Activated T-helper 17 cell treated with anti-CD3 and anti-CD28 coated beads, Interleukin-2, amount 50 U/mL, for 72 hours (primary cell): ENCODE results near the gene ZNF619. TPM values are rescaled to one million over a fixed set of nuclear protein-coding genes. Genes with fewer than 3 reads are reported as not detected.
"Not testable (repeated sequence)": the region's sequence is repeated elsewhere in the genome, so short reads cannot be mapped to it uniquely, and the experiment has no call there.

Experiments
- ATAC-seq: fragments of 150-1000 bp; cut with Tn5 transposase; replicated peaks from 2 replicates; pipeline ENCODE4 v1.10.0; 2021; ENCODE audit warnings: mild to moderate bottlenecking, moderate library complexity
- H3K27ac Mint-ChIP-seq: one replicate; pipeline ENCODE4 v1.8.0; 2022; ENCODE audit warnings: mixed read lengths
- H3K27me3 Mint-ChIP-seq: one replicate; pipeline ENCODE4 v1.8.0; 2022; ENCODE audit warnings: mixed read lengths
- H3K36me3 Mint-ChIP-seq: one replicate; pipeline ENCODE4 v1.8.0; 2022; ENCODE audit warnings: low read depth, mild to moderate bottlenecking, mixed read lengths
- H3K4me1 Mint-ChIP-seq: one replicate; pipeline ENCODE4 v1.8.0; 2022; ENCODE audit warnings: mixed read lengths
- H3K4me3 Mint-ChIP-seq: one replicate; pipeline ENCODE4 v1.8.0; 2022; ENCODE audit warnings: mild to moderate bottlenecking, mixed read lengths
- H3K9me3 Mint-ChIP-seq: one replicate; pipeline ENCODE4 v1.8.0; 2022; ENCODE audit warnings: mixed read lengths
- total RNA-seq, 2 donors: library from RNA; stranded (reverse); gene quantifications; one replicate each; pipeline ENCODE4 v1.2.3, GENCODE V29; 2022

ZNF619 gene
- total RNA-seq, 2 donors from 2014 or later, result 1.5 to 2.5 TPM

- Mint-ChIP-seq H3K27me3 (no peaks in the 10 kb centered on the region), H3K9me3 (no peaks in the 10 kb centered on the region), H3K27ac (peak within 1 kb of the TSS; percentile 92), H3K4me3 (peak within 1 kb of the TSS; percentile 91), H3K4me1 (peaks cover 16% of the 10 kb centered on the region), H3K36me3 (peaks cover 57% of the 10 kb centered on the region)
- ATAC-seq, result peak; percentile 77
These were observed 19.7 kb upstream of the ZNF619 start, which contains the start of gene RPL14 for GRCh38 chr3:40456940-40457823. TSS of gene RPL14 (plus strand) at chr3:40457339. CDS start at chr3:40457472, 133 bp downstream.

GRCh38 chr3:40458473-40458872 lies 18.4 kb upstream of the ZNF619 start:
- H3K9me3 Mint-ChIP-seq, result no peaks in the 10 kb centered on the region
- H3K27me3 Mint-ChIP-seq, result no peaks in the 10 kb centered on the region
- peak overlapping the region; percentile 92 for H3K27ac Mint-ChIP-seq
- H3K4me1 Mint-ChIP-seq, result peaks cover 13% of the 10 kb centered on the region
- ATAC-seq, result no peak
- H3K36me3 Mint-ChIP-seq, result peaks cover 70% of the 10 kb centered on the region
- H3K4me3 Mint-ChIP-seq, result peak overlapping the region; percentile 91

- Mint-ChIP-seq H3K4me3 (peak overlapping the region; percentile 91), H3K36me3 (peaks cover 90% of the 10 kb centered on the region), H3K4me1 (peaks cover 20% of the 10 kb centered on the region), H3K27ac (peak overlapping the region; percentile 59)
- not testable (repeated sequence) for H3K9me3 Mint-ChIP-seq, H3K27me3 Mint-ChIP-seq, ATAC-seq
These were observed 16.4 kb upstream of the ZNF619 start for GRCh38 chr3:40460481-40460880.

- Mint-ChIP-seq H3K36me3 (peaks cover 97% of the 10 kb centered on the region), H3K9me3 (no peaks in the 10 kb centered on the region), H3K4me1 (peaks cover 15% of the 10 kb centered on the region), H3K4me3 (peak overlapping the region; percentile 22), H3K27me3 (no peaks in the 10 kb centered on the region), H3K27ac (peak overlapping the region; percentile 17)
- no peak for ATAC-seq
These were observed 15.8 kb upstream of the ZNF619 start for GRCh38 chr3:40461161-40461560.

- ATAC-seq, H3K4me3 Mint-ChIP-seq, H3K27me3 Mint-ChIP-seq, H3K9me3 Mint-ChIP-seq, H3K27ac Mint-ChIP-seq: not testable (repeated sequence)
- peaks cover 15% of the 10 kb centered on the region for H3K4me1 Mint-ChIP-seq
- H3K36me3 Mint-ChIP-seq, result peaks cover 95% of the 10 kb centered on the region
These were observed 14.1 kb upstream of the ZNF619 start for GRCh38 chr3:40462838-40463237.

GRCh38 chr3:40463579-40463978 lies 13.3 kb upstream of the ZNF619 start:
- Mint-ChIP-seq H3K27ac (no peak overlapping the region), H3K36me3 (peaks cover 88% of the 10 kb centered on the region), H3K4me3 (no peak overlapping the region), H3K27me3 (no peaks in the 10 kb centered on the region), H3K4me1 (peaks cover 9% of the 10 kb centered on the region), H3K9me3 (no peaks in the 10 kb centered on the region)
- ATAC-seq, result no peak

- H3K36me3 Mint-ChIP-seq, result peaks cover 78% of the 10 kb centered on the region
- H3K27me3 Mint-ChIP-seq, result no peaks in the 10 kb centered on the region
- H3K9me3 Mint-ChIP-seq, result no peaks in the 10 kb centered on the region
- H3K4me1 Mint-ChIP-seq, result peaks cover 8% of the 10 kb centered on the region
- no peak overlapping the region for H3K4me3 Mint-ChIP-seq
- ATAC-seq, result peak; percentile 49
- peak overlapping the region; percentile 33 for H3K27ac Mint-ChIP-seq
These were observed 12.4 kb upstream of the ZNF619 start for GRCh38 chr3:40464339-40465110.

- H3K27ac Mint-ChIP-seq, result peak overlapping the region; percentile 33
- peaks cover 73% of the 10 kb centered on the region for H3K36me3 Mint-ChIP-seq
These were observed 11.9 kb upstream of the ZNF619 start for GRCh38 chr3:40465111-40465407.

GRCh38 chr3:40465456-40465855 lies 11.5 kb upstream of the ZNF619 start:
- ATAC-seq, result no peak
- Mint-ChIP-seq H3K4me1 (peaks cover 8% of the 10 kb centered on the region), H3K27me3 (no peaks in the 10 kb centered on the region), H3K4me3 (no peak overlapping the region), H3K27ac (peak overlapping the region; percentile 33), H3K9me3 (no peaks in the 10 kb centered on the region), H3K36me3 (peaks cover 69% of the 10 kb centered on the region)

More at GRCh38 chr3:40465111-40465407, 11.9 kb upstream of the ZNF619 start:
- ATAC-seq, result no peak
- Mint-ChIP-seq H3K9me3 (no peaks in the 10 kb centered on the region), H3K4me1 (peaks cover 8% of the 10 kb centered on the region), H3K27me3 (no peaks in the 10 kb centered on the region), H3K4me3 (no peak overlapping the region)

- Mint-ChIP-seq H3K4me1 (peaks cover 8% of the 10 kb centered on the region), H3K27ac (no peak overlapping the region), H3K9me3 (no peaks in the 10 kb centered on the region), H3K36me3 (peaks cover 43% of the 10 kb centered on the region), H3K27me3 (no peaks in the 10 kb centered on the region), H3K4me3 (no peak overlapping the region)
- ATAC-seq, result no peak
These were observed 8.9 kb upstream of the ZNF619 start for GRCh38 chr3:40468018-40468417.

- ATAC-seq, result no peak
- no peaks in the 10 kb centered on the region for H3K27me3 Mint-ChIP-seq
- no peaks in the 10 kb centered on the region for H3K4me1 Mint-ChIP-seq
- H3K27ac Mint-ChIP-seq, result no peak overlapping the region
- no peaks in the 10 kb centered on the region for H3K9me3 Mint-ChIP-seq
- no peak overlapping the region for H3K4me3 Mint-ChIP-seq
- H3K36me3 Mint-ChIP-seq, result peaks cover 16% of the 10 kb centered on the region
These were observed 6.2 kb upstream of the ZNF619 start for GRCh38 chr3:40470701-40471100.

- peaks cover 15% of the 10 kb centered on the region for H3K36me3 Mint-ChIP-seq
- H3K4me1 Mint-ChIP-seq, result peaks cover 21% of the 10 kb centered on the region
- H3K4me3 Mint-ChIP-seq, result peak overlapping the region; percentile 86
- ATAC-seq, result no peak
- peak overlapping the region; percentile 94 for H3K27ac Mint-ChIP-seq
- H3K27me3 Mint-ChIP-seq, result no peaks in the 10 kb centered on the region
- no peaks in the 10 kb centered on the region for H3K9me3 Mint-ChIP-seq
These were observed 744 bp downstream of the ZNF619 start for GRCh38 chr3:40477666-40478065.

- H3K4me3 Mint-ChIP-seq, result no peak overlapping the region
- no peak overlapping the region for H3K27ac Mint-ChIP-seq
- H3K36me3 Mint-ChIP-seq, result peaks cover 43% of the 10 kb centered on the region
- peaks cover 15% of the 10 kb centered on the region for H3K9me3 Mint-ChIP-seq
- H3K4me1 Mint-ChIP-seq, result peaks cover 11% of the 10 kb centered on the region
- no peaks in the 10 kb centered on the region for H3K27me3 Mint-ChIP-seq
- no peak for ATAC-seq
These were observed 10.2 kb downstream of the ZNF619 start for GRCh38 chr3:40487172-40487571.

- ATAC-seq, result no peak
- H3K9me3 Mint-ChIP-seq, result peaks cover 15% of the 10 kb centered on the region
- H3K27ac Mint-ChIP-seq, result no peak overlapping the region
- H3K27me3 Mint-ChIP-seq, result no peaks in the 10 kb centered on the region
- H3K4me3 Mint-ChIP-seq, result no peak overlapping the region
- peaks cover 26% of the 10 kb centered on the region for H3K36me3 Mint-ChIP-seq
- peaks cover 8% of the 10 kb centered on the region for H3K4me1 Mint-ChIP-seq
These were observed 14.0 kb downstream of the ZNF619 start for GRCh38 chr3:40490916-40491315.

GRCh38 chr3:40494698-40495097 lies 17.8 kb downstream of the ZNF619 start:
- H3K36me3 Mint-ChIP-seq, result no peaks in the 10 kb centered on the region
- no peak overlapping the region for H3K4me3 Mint-ChIP-seq
- H3K9me3 Mint-ChIP-seq, result no peaks in the 10 kb centered on the region
- no peak overlapping the region for H3K27ac Mint-ChIP-seq
- H3K4me1 Mint-ChIP-seq, result no peaks in the 10 kb centered on the region
- H3K27me3 Mint-ChIP-seq, result no peaks in the 10 kb centered on the region
- no peak for ATAC-seq
